Gastrocnemius medialis (tissue), 4 donors: ENCODE data around the gene TRAPPC14.

Experiments
- POLR2A ChIP-seq, 2 donors: fragments of 450-650 bp; IDR thresholded peaks; one replicate each; pipeline ENCODE4 v1.6.1; 2017; ENCODE audit warnings: antibody characterized with exemption in 2 of 2, mild to moderate bottlenecking in 2 of 2, moderate library complexity in 2 of 2
- TF ChIP-seq, protein P1 (sequence below), 5 experiments: fragments of 450-650 bp in 3 of 5; fragments of 200-600 bp in 2 of 5; sonication (generic) in 2 of 5; IDR thresholded peaks in 4 of 5; conservative IDR thresholded peaks in 1 of 5; 1 replicate in 4 of 5; 2 replicates in 1 of 5; pipeline ENCODE4 v1.5.1; 2016 to 2019; ENCODE audit warnings: antibody characterized with exemption in 5 of 5, mild to moderate bottlenecking in 3 of 5, moderate library complexity in 3 of 5

DNA sequence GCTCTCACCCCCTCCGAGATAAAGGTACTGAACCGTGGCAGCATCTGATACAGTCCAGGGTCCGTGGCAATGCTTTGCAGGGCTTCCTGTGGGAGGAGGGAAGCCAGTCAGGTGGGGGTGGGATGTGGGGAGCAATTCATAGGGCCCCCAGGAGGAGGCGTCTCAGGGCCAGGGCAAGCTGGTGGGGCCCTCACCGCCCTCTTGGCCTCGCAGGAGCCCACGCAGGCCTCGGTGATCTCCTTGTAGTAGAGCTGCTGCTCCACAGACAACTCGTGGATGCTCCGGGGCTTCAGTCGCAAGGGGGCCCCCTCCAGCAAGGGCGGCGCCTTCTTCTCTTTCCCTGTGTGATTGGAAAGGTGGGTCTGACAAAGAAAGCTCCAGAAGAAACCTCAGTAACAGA, 46.6 kb downstream of the TRAPPC14 start:
- TF ChIP-seq, protein P1, sequence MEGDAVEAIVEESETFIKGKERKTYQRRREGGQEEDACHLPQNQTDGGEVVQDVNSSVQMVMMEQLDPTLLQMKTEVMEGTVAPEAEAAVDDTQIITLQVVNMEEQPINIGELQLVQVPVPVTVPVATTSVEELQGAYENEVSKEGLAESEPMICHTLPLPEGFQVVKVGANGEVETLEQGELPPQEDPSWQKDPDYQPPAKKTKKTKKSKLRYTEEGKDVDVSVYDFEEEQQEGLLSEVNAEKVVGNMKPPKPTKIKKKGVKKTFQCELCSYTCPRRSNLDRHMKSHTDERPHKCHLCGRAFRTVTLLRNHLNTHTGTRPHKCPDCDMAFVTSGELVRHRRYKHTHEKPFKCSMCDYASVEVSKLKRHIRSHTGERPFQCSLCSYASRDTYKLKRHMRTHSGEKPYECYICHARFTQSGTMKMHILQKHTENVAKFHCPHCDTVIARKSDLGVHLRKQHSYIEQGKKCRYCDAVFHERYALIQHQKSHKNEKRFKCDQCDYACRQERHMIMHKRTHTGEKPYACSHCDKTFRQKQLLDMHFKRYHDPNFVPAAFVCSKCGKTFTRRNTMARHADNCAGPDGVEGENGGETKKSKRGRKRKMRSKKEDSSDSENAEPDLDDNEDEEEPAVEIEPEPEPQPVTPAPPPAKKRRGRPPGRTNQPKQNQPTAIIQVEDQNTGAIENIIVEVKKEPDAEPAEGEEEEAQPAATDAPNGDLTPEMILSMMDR (IDR thresholded peaks at IDR 0.05 in 4 of 5, conservative IDR thresholded peaks at IDR 0.05 in 1 of 5) = no peak
- no peak for TF ChIP-seq POLR2A (IDR thresholded peaks at IDR 0.05)
